ENCODE measurements around the gene KIF5A. TPM values are rescaled to one million over a fixed set of nuclear protein-coding genes. Genes with fewer than 3 reads are reported as not detected.

The KIF5A gene
- total RNA-seq, 3 donors from 2014 or later (not counting 1 experiment from before 2014, with no cell fraction given): 0.09 to 0.40 (median 0.16) TPM

GRCh38 chr12:57521525-57522010, 28.3 kb upstream of the KIF5A start:
- Histone ChIP-seq H3K4me1 (ENCODE audit: control insufficient read depth, insufficient read depth, low read length) (peaks cover 63% of the 10 kb centered on the region), H3K4me3 (ENCODE audit: low read length) (peak overlapping the region; percentile 58), H3K27ac (ENCODE audit: low read length) (peak overlapping the region; percentile 97), H3K27me3 (ENCODE audit: control insufficient read depth, insufficient read depth, low read length) (no peaks in the 10 kb centered on the region), H3K36me3 (ENCODE audit: control insufficient read depth, insufficient read depth, low read length) (peaks cover 28% of the 10 kb centered on the region), H3K9me3 (ENCODE audit: control insufficient read depth, insufficient read depth, low read length) (no peaks in the 10 kb centered on the region)
- DNase-seq: peak in 1 of 2 donors; percentile 40
- Mint-ChIP-seq H3K4me3 (peak overlapping the region; percentile 97), H3K36me3 (peaks cover 7% of the 10 kb centered on the region), H3K27ac (peak overlapping the region; percentile 99), H3K9me3 (no peaks in the 10 kb centered on the region), H3K27me3 (ENCODE audit: low read depth in 2 of 2) (no peaks in the 10 kb centered on the region), H3K4me1 (peaks cover 33 to 90% of the 10 kb centered on the region in 2 donors)
- ATAC-seq: no peak
- TF ChIP-seq, protein P1, sequence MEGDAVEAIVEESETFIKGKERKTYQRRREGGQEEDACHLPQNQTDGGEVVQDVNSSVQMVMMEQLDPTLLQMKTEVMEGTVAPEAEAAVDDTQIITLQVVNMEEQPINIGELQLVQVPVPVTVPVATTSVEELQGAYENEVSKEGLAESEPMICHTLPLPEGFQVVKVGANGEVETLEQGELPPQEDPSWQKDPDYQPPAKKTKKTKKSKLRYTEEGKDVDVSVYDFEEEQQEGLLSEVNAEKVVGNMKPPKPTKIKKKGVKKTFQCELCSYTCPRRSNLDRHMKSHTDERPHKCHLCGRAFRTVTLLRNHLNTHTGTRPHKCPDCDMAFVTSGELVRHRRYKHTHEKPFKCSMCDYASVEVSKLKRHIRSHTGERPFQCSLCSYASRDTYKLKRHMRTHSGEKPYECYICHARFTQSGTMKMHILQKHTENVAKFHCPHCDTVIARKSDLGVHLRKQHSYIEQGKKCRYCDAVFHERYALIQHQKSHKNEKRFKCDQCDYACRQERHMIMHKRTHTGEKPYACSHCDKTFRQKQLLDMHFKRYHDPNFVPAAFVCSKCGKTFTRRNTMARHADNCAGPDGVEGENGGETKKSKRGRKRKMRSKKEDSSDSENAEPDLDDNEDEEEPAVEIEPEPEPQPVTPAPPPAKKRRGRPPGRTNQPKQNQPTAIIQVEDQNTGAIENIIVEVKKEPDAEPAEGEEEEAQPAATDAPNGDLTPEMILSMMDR (IDR thresholded peaks at IDR 0.05): no peak
- 69% methylated on average over 17 of the region's 17 CpGs for WGBS (ENCODE audit: insufficient coverage)
- intact Hi-C loops (cut with micrococcal nuclease): loop anchor here (2.0 to 5.0 kb wide), 2 partner anchors 35 to 171 kb away; partner anchors contain the start of gene OS9

- ATAC-seq (peak; percentile 42 to 59 (median 45)), DNase-seq (peak; percentile 91 to 96)
- Histone ChIP-seq H3K4me1 (ENCODE audit: control insufficient read depth, insufficient read depth, low read length) (peaks cover 63% of the 10 kb centered on the region), H3K27me3 (ENCODE audit: control insufficient read depth, insufficient read depth, low read length) (no peaks in the 10 kb centered on the region), H3K4me3 (ENCODE audit: low read length) (peak within 1 kb of the TSS; percentile 71), H3K27ac (ENCODE audit: low read length) (peak within 1 kb of the TSS; percentile 97), H3K36me3 (ENCODE audit: control insufficient read depth, insufficient read depth, low read length) (peaks cover 27% of the 10 kb centered on the region), H3K9me3 (ENCODE audit: control insufficient read depth, insufficient read depth, low read length) (no peaks in the 10 kb centered on the region)
- H3K27me3 Mint-ChIP-seq (ENCODE audit: low read depth in 2 of 2): no peaks in the 10 kb centered on the region
- peaks cover 33 to 89% of the 10 kb centered on the region in 2 donors for H3K4me1 Mint-ChIP-seq
- under 1% methylated on average over 56 of the region's 57 CpGs for WGBS (ENCODE audit: insufficient coverage)
- peak within 1 kb of the TSS; percentile 99 for H3K27ac Mint-ChIP-seq
- no peaks in the 10 kb centered on the region for H3K36me3 Mint-ChIP-seq
- H3K9me3 Mint-ChIP-seq: no peaks in the 10 kb centered on the region
- peak within 1 kb of the TSS; percentile 97 for H3K4me3 Mint-ChIP-seq
- TF ChIP-seq, protein P1 (IDR thresholded peaks at IDR 0.05): no peak
- intact Hi-C loops (cut with micrococcal nuclease): loop anchor here (2.0 to 5.0 kb wide), 2 partner anchors 35 to 170 kb away; partner anchors contain the start of gene OS9
Observed at GRCh38 chr12:57522011-57522886, 27.6 kb upstream of the KIF5A start, which contains the start of gene MBD6. Gene MBD6, plus strand, starts transcription at chr12:57522824. Its CDS starts 1,480 bp downstream, at chr12:57524304.

DNA sequence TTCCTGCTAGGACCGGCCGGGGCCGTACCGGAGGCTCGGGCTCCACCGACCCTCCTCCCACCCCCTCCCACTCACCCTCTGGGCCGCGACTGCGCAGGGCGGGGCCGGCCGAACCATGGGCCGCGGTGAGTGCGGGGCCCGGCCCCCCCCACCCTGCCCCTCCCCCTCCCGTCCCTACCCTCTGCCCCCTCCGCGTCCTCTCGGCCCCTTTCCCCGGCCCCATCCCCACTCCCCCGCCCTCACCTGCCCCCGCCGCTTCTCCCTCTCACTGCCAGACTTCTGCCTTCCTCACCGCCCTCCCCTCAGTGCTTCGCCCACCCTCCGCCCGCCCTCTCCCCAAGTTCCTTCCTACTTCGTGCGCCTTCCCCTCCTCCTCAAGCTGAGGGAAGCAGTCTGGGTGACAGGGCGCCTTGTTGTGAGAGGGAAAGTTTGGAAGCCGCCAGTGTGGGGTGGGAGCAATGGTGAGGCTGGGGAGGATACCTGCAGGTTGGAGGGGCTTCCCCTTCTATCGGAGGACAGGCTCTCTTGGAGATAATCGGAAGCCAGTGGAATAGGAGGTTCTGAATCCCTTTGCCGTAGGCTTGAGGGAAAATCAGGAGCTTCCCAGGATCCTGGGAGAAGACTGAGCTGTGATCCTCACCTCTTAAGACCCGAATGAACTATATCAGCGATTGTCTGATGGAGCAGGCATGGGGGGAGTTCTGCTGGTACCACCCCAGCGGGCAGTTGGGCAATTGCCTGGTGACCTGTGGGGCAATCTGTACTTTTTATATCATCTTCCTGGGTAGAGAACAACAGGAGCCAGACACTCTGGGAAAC, 26.7 kb upstream of the KIF5A start:
- H3K4me1 Mint-ChIP-seq: peaks cover 32 to 82% of the 10 kb centered on the region in 2 donors
- H3K9me3 ChIP-seq (ENCODE audit: control insufficient read depth, insufficient read depth, low read length): no peaks in the 10 kb centered on the region
- peak overlapping the region; percentile 99 for H3K27ac Mint-ChIP-seq
- H3K36me3 Mint-ChIP-seq: no peaks in the 10 kb centered on the region
- WGBS (ENCODE audit: insufficient coverage): 2% methylated on average over 17 of the region's 38 CpGs
- ATAC-seq (no peak), DNase-seq (peak in 1 of 2 donors; percentile 70)
- H3K4me3 Mint-ChIP-seq: peak overlapping the region; percentile 91
- H3K36me3 ChIP-seq (ENCODE audit: control insufficient read depth, insufficient read depth, low read length): peaks cover 29% of the 10 kb centered on the region
- no peaks in the 10 kb centered on the region for H3K9me3 Mint-ChIP-seq
- TF ChIP-seq, protein P1 (IDR thresholded peaks at IDR 0.05): no peak
- H3K4me1 ChIP-seq (ENCODE audit: control insufficient read depth, insufficient read depth, low read length): peaks cover 61% of the 10 kb centered on the region
- peak overlapping the region; percentile 79 for H3K27ac ChIP-seq (ENCODE audit: low read length)
- H3K27me3 ChIP-seq (ENCODE audit: control insufficient read depth, insufficient read depth, low read length): no peaks in the 10 kb centered on the region
- H3K4me3 ChIP-seq (ENCODE audit: low read length): peak overlapping the region; percentile 71
- intact Hi-C loops (cut with micrococcal nuclease): loop anchor here (2.0 to 5.0 kb wide), 2 partner anchors 36 to 169 kb away; partner anchors contain the start of gene OS9
- H3K27me3 Mint-ChIP-seq (ENCODE audit: low read depth in 2 of 2): no peaks in the 10 kb centered on the region
